Liver (tissue), 9 donors: ENCODE data around the gene PSMB7. TPM values are rescaled to one million over a fixed set of nuclear protein-coding genes. Genes with fewer than 3 reads are reported as not detected.

Source experiments
- DNase-seq: peaks from one replicate; pipeline ENCODE4 v3.0.0-alpha.2; 2017; ENCODE audit warnings: low spot score
- H3K27ac ChIP-seq, 2 donors: one replicate each; pipeline ENCODE4 v1.7.0; 2013; ENCODE audit warnings: inconsistent platforms in 2 of 2, low read length in 2 of 2, control low read depth in 1 of 2, low read depth in 1 of 2, mild to moderate bottlenecking in 1 of 2
- H3K27me3 ChIP-seq, 4 donors: one replicate each; pipeline versions ENCODE4 v1.6.1 to v1.7.0; 2013; ENCODE audit warnings: low read length in 3 of 4, inconsistent platforms in 1 of 4, mild to moderate bottlenecking in 1 of 4, moderate library complexity in 1 of 4; ENCODE audit not compliant: control insufficient read depth in 4 of 4, insufficient read depth in 4 of 4
- H3K36me3 ChIP-seq, 4 donors: one replicate each; pipeline versions ENCODE4 v1.6.1 to v1.7.0; 2013; ENCODE audit warnings: low read length in 3 of 4, mild to moderate bottlenecking in 3 of 4, low read depth in 1 of 4, moderate library complexity in 1 of 4; ENCODE audit not compliant: control insufficient read depth in 4 of 4, insufficient read depth in 3 of 4
- H3K4me1 ChIP-seq, 4 donors: one replicate each; pipeline versions ENCODE4 v1.6.1 to v1.7.0; 2013; ENCODE audit warnings: low read length in 3 of 4, mild to moderate bottlenecking in 3 of 4, moderate library complexity in 1 of 4; ENCODE audit not compliant: control insufficient read depth in 4 of 4, insufficient read depth in 4 of 4
- H3K4me3 ChIP-seq, 3 donors: one replicate each; pipeline versions ENCODE4 v1.6.1 to v1.7.0; 2013; ENCODE audit warnings: low read length in 3 of 3, control low read depth in 1 of 3, low read depth in 1 of 3, mild to moderate bottlenecking in 1 of 3
- H3K9ac ChIP-seq, 2 donors: one replicate each; pipeline ENCODE4 v1.7.0; 2013; ENCODE audit warnings: low read length in 2 of 2, mild to moderate bottlenecking in 2 of 2, moderate library complexity in 2 of 2, control low read depth in 1 of 2, low read depth in 1 of 2
- H3K9me3 ChIP-seq, 4 donors: one replicate each; pipeline versions ENCODE4 v1.6.1 to v1.7.0; 2013; ENCODE audit warnings: low read length in 3 of 4; ENCODE audit not compliant: control insufficient read depth in 4 of 4
- ATF3 ChIP-seq: IDR thresholded peaks from 2 replicates; pipeline ENCODE4 v1.6.1; 2016; ENCODE audit warnings: antibody characterized with exemption
- CTCF ChIP-seq: fragments of 150-350 bp; IDR thresholded peaks from 2 replicates; pipeline ENCODE4 v1.5.1; 2017; ENCODE audit warnings: improper control_type of control experiment, low read depth, low read length; ENCODE audit not compliant: missing input control
- EGR1 ChIP-seq, 2 donors: IDR thresholded peaks; 2 replicates each; pipeline ENCODE4 v1.6.1; 2016 to 2018; ENCODE audit warnings: antibody characterized with exemption in 2 of 2, low read depth in 2 of 2
- FOXA1 ChIP-seq: IDR thresholded peaks from 2 replicates; pipeline ENCODE4 v1.6.1; 2016; ENCODE audit warnings: antibody characterized with exemption
- FOXA2 ChIP-seq: IDR thresholded peaks from 2 replicates; pipeline ENCODE4 v1.6.1; 2016; ENCODE audit warnings: antibody characterized with exemption
- GABPA ChIP-seq, 2 donors: IDR thresholded peaks in 1 of 2; conservative IDR thresholded peaks in 1 of 2; 2 replicates each; pipeline ENCODE4 v1.6.1; 2016; ENCODE audit warnings: antibody characterized with exemption in 2 of 2, mild to moderate bottlenecking in 1 of 2, moderate library complexity in 1 of 2
- HNF4A ChIP-seq, 2 donors: conservative IDR thresholded peaks; 2 replicates each; pipeline ENCODE4 v1.6.1; 2016; ENCODE audit warnings: antibody characterized with exemption in 2 of 2, mild to moderate bottlenecking in 2 of 2
- HNF4G ChIP-seq: IDR thresholded peaks from 2 replicates; pipeline ENCODE4 v1.6.1; 2016; ENCODE audit warnings: antibody characterized with exemption
- JUND ChIP-seq, 2 donors: IDR thresholded peaks; 2 replicates each; pipeline ENCODE4 v1.6.1; 2016; ENCODE audit warnings: antibody characterized with exemption in 2 of 2
- MAX ChIP-seq: IDR thresholded peaks from 2 replicates; pipeline ENCODE4 v1.6.1; 2016; ENCODE audit warnings: antibody characterized with exemption
- NR2F2 ChIP-seq: IDR thresholded peaks from 2 replicates; pipeline ENCODE4 v1.6.1; 2016; ENCODE audit warnings: antibody characterized with exemption
- RAD21 ChIP-seq, 2 donors: IDR thresholded peaks; 2 replicates each; pipeline ENCODE4 v1.6.1; 2016; ENCODE audit warnings: antibody characterized with exemption in 2 of 2, mild to moderate bottlenecking in 2 of 2
- REST ChIP-seq: IDR thresholded peaks from 2 replicates; pipeline ENCODE4 v1.6.1; 2016; ENCODE audit warnings: antibody characterized with exemption, mild to moderate bottlenecking
- RXRA ChIP-seq, 2 donors: IDR thresholded peaks; 2 replicates each; pipeline ENCODE4 v1.6.1; 2017 to 2018; ENCODE audit warnings: antibody characterized with exemption in 2 of 2, mild to moderate bottlenecking in 1 of 2
- SP1 ChIP-seq: IDR thresholded peaks from 2 replicates; pipeline ENCODE4 v1.6.1; 2018; ENCODE audit warnings: antibody characterized with exemption, mild to moderate bottlenecking
- TAF1 ChIP-seq: conservative IDR thresholded peaks from 2 replicates; pipeline ENCODE4 v1.6.1; 2016; ENCODE audit warnings: antibody characterized with exemption, mild to moderate bottlenecking
- YY1 ChIP-seq: IDR thresholded peaks from 2 replicates; pipeline ENCODE4 v1.6.1; 2016; ENCODE audit warnings: antibody characterized with exemption, mild to moderate bottlenecking
- ZBTB33 ChIP-seq: IDR thresholded peaks from 2 replicates; pipeline ENCODE4 v1.6.1; 2016; ENCODE audit warnings: antibody characterized with exemption
- WGBS: extraction: QIAGEN DNeasy Blood & Tissue Kit; methylation state at CpG from one replicate; pipeline ENCODE4 v1.1.7; 2013; 5-methylcytosine and 5-hydroxymethylcytosine counted together
- polyA plus RNA-seq, 2 donors: library from polyadenylated mRNA; stranded (reverse) in 1 of 2; unstranded in 1 of 2; fragments of 200-250 nt in 1 of 2; fragments of >200 nt in 1 of 2; fragmentation: Nextera tagmentation in 1 of 2; extraction: Ambion mirVana in 1 of 2; gene quantifications; one replicate each; pipeline versions ENCODE4 v1.2.1 to v1.2.3, GENCODE V29; 2013 to 2015
- total RNA-seq, 2 donors: library from RNA; depleted of rRNA; stranded (reverse); fragments of >200 nt; gene quantifications; one replicate each; pipeline ENCODE4 v1.2.3, GENCODE V29; 2014
- donor health status: healthy.
- donor health status: healthy.
- donor health status: healthy.
- donor health status: healthy.
- donor health status: healthy.

The PSMB7 gene
- total and polyA plus RNA-seq, 4 donors, result 90.9 to 183 (median 134) TPM

GRCh38 chr9:124392871-124393460 is 22.3 kb downstream of the PSMB7 start:
- H3K9me3 ChIP-seq, result no peaks in the 10 kb centered on the region
- DNase-seq, result no peak
- peaks cover 11 to 54% (median 34%) of the 10 kb centered on the region in 4 donors for H3K4me1 ChIP-seq
- WGBS, result 59% methylated on average over 9 of the region's 9 CpGs
- no peak overlapping the region for H3K27ac ChIP-seq
- no peak overlapping the region for H3K9ac ChIP-seq
- no peak overlapping the region for H3K4me3 ChIP-seq
- peaks cover 0 to 7% (median 2%) of the 10 kb centered on the region in 4 donors for H3K36me3 ChIP-seq
- H3K27me3 ChIP-seq, result no peaks in the 10 kb centered on the region
- TF ChIP-seq NR2F2, result no peak
- TF ChIP-seq HNF4A (conservative IDR thresholded peaks at IDR 0.05), result no peak
- peak; percentile 52 to 63 for TF ChIP-seq RAD21 (IDR thresholded peaks at IDR 0.05)
- peak; percentile 20 for TF ChIP-seq CTCF

- H3K4me1 ChIP-seq, result peaks cover 11 to 56% (median 36%) of the 10 kb centered on the region in 4 donors
- peaks cover 0 to 7% (median 2%) of the 10 kb centered on the region in 4 donors for H3K36me3 ChIP-seq
- H3K27ac ChIP-seq, result no peak overlapping the region
- no peak for TF ChIP-seq FOXA1
- no peak for TF ChIP-seq GABPA (IDR thresholded peaks at IDR 0.05 in 1 of 2, conservative IDR thresholded peaks at IDR 0.05 in 1 of 2)
- no peak for TF ChIP-seq REST
- TF ChIP-seq EGR1 (IDR thresholded peaks at IDR 0.05; ENCODE audit: low read depth in 2 of 2), result no peak
- TF ChIP-seq HNF4G, result no peak
- TF ChIP-seq ZBTB33, result no peak
- TF ChIP-seq ATF3, result no peak
- TF ChIP-seq HNF4A (conservative IDR thresholded peaks at IDR 0.05), result no peak
- no peak for TF ChIP-seq SP1
- no peak for TF ChIP-seq MAX
- TF ChIP-seq JUND (IDR thresholded peaks at IDR 0.05), result no peak
- TF ChIP-seq RXRA (IDR thresholded peaks at IDR 0.05), result no peak
- TF ChIP-seq YY1, result no peak
- no peak for TF ChIP-seq FOXA2
- no peak for TF ChIP-seq TAF1
- TF ChIP-seq RAD21 (IDR thresholded peaks at IDR 0.05), result no peak
- no peak for TF ChIP-seq CTCF
- TF ChIP-seq NR2F2, result no peak
- no peak overlapping the region for H3K9ac ChIP-seq
- no peak overlapping the region for H3K4me3 ChIP-seq
- H3K27me3 ChIP-seq, result no peaks in the 10 kb centered on the region
- WGBS, result 82% methylated on average over 12 of the region's 12 CpGs
- H3K9me3 ChIP-seq, result no peaks in the 10 kb centered on the region
- no peak for DNase-seq
Observed at GRCh38 chr9:124392254-124392870, 22.9 kb downstream of the PSMB7 start.
